ENCODE data around the gene C21orf58.
A peak's percentile ranks its signal among the peaks of the same experiment; 100 is the strongest.
"Not testable (repeated sequence)": the region's sequence is repeated elsewhere in the genome, so short reads cannot be mapped to it uniquely, and the experiment has no call there.

C21orf58 gene

GRCh38 chr21:46323710-46324389 is at the start of gene C21orf58, which contains the start of gene PCNT:
Gene C21orf58, minus strand, starts transcription at chr21:46323870. Its CDS starts 1,132 bp downstream, at chr21:46322738.
Gene PCNT, plus strand, starts transcription at chr21:46324156. Its CDS starts 73 bp downstream, at chr21:46324229.
- Histone ChIP-seq H3K36me3 (ENCODE audit: control insufficient read depth, insufficient read depth, low read length) (peaks cover 5% of the 10 kb centered on the region), H3K27me3 (replicated peaks; ENCODE audit: control insufficient read depth, insufficient read depth, low read length) (no peaks in the 10 kb centered on the region), H3K4me3 (replicated peaks; ENCODE audit: low read depth, low read length) (peak within 1 kb of the TSS; percentile 85)
- peak; percentile 99 for DNase-seq (ENCODE audit: extremely low read depth, insufficient read length)
- TF ChIP-seq CTCF (IDR thresholded peaks at IDR 0.05; ENCODE audit: insufficient read depth, low read length, poor library complexity, severe bottlenecking), result no peak

- H3K4me3 ChIP-seq (replicated peaks; ENCODE audit: low read depth, low read length); DNase-seq (ENCODE audit: extremely low read depth, insufficient read length); H3K27me3 ChIP-seq (replicated peaks; ENCODE audit: control insufficient read depth, insufficient read depth, low read length); H3K36me3 ChIP-seq (ENCODE audit: control insufficient read depth, insufficient read depth, low read length): not testable (repeated sequence)
Observed at GRCh38 chr21:46372947-46373346, 49.3 kb upstream of the C21orf58 start.

GRCh38 chr21:46372014-46372485 is 48.4 kb upstream of the C21orf58 start:
- DNase-seq (ENCODE audit: extremely low read depth, insufficient read length), result no peak
- no peak overlapping the region for H3K4me3 ChIP-seq (replicated peaks; ENCODE audit: low read depth, low read length)
- no peaks in the 10 kb centered on the region for H3K27me3 ChIP-seq (replicated peaks; ENCODE audit: control insufficient read depth, insufficient read depth, low read length)
- H3K36me3 ChIP-seq (ENCODE audit: control insufficient read depth, insufficient read depth, low read length), result peaks cover 8% of the 10 kb centered on the region
- no peak for TF ChIP-seq CTCF (IDR thresholded peaks at IDR 0.05; ENCODE audit: insufficient read depth, low read length, poor library complexity, severe bottlenecking)

- no peak for TF ChIP-seq CTCF (IDR thresholded peaks at IDR 0.05; ENCODE audit: insufficient read depth, low read length, poor library complexity, severe bottlenecking)
- peaks cover 14% of the 10 kb centered on the region for H3K36me3 ChIP-seq (ENCODE audit: control insufficient read depth, insufficient read depth, low read length)
- no peaks in the 10 kb centered on the region for H3K27me3 ChIP-seq (replicated peaks; ENCODE audit: control insufficient read depth, insufficient read depth, low read length)
- H3K4me3 ChIP-seq (replicated peaks; ENCODE audit: low read depth, low read length), result no peak overlapping the region
- peak; percentile 52 for DNase-seq (ENCODE audit: extremely low read depth, insufficient read length)
Observed at GRCh38 chr21:46371204-46372013, 47.7 kb upstream of the C21orf58 start.

- no peak for DNase-seq (ENCODE audit: extremely low read depth, insufficient read length)
- Histone ChIP-seq H3K36me3 (ENCODE audit: control insufficient read depth, insufficient read depth, low read length) (peaks cover 16% of the 10 kb centered on the region), H3K27me3 (replicated peaks; ENCODE audit: control insufficient read depth, insufficient read depth, low read length) (no peaks in the 10 kb centered on the region), H3K4me3 (replicated peaks; ENCODE audit: low read depth, low read length) (no peak overlapping the region; the same call in 1 of the 2 replicates)
- no peak for TF ChIP-seq CTCF (IDR thresholded peaks at IDR 0.05; ENCODE audit: insufficient read depth, low read length, poor library complexity, severe bottlenecking)
Observed at GRCh38 chr21:46369520-46370235, 46.0 kb upstream of the C21orf58 start.

All from GM06990 (cell line).